Embryonic facial prominence (tissue), 1 donor: Measurements from ENCODE around the gene DNAJB7.
A peak's percentile ranks its signal among the peaks of the same experiment; 100 is the strongest.
"Not testable (repeated sequence)": the region's sequence is repeated elsewhere in the genome, so short reads cannot be mapped to it uniquely, and the experiment has no call there.

Experiments
- DNase-seq: peaks from one replicate; pipeline ENCODE4 v3.0.0-alpha.2; 2016; ENCODE audit errors: extremely low spot score

DNAJB7 gene

GRCh38 chr22:40862013-40862412, at the start of gene DNAJB7:
Gene DNAJB7, minus strand, starts transcription at chr22:40862113. Its CDS starts 119 bp downstream, at chr22:40861994.
- no peak for DNase-seq

- DNase-seq = no peak
Observed at GRCh38 chr22:40908895-40909294, 47.0 kb upstream of the DNAJB7 start.

- no peak for DNase-seq
Observed at GRCh38 chr22:40904101-40904500, 42.2 kb upstream of the DNAJB7 start.

- no peak for DNase-seq
Observed at GRCh38 chr22:40898850-40899357, 37.0 kb upstream of the DNAJB7 start.

- no peak for DNase-seq
Observed at GRCh38 chr22:40894417-40894816, 32.5 kb upstream of the DNAJB7 start.

GRCh38 chr22:40890881-40891280, 29.0 kb upstream of the DNAJB7 start:
- DNase-seq = no peak

GRCh38 chr22:40889116-40889515, 27.2 kb upstream of the DNAJB7 start:
- DNase-seq = no peak

GRCh38 chr22:40878922-40879321, 17.0 kb upstream of the DNAJB7 start:
- no peak for DNase-seq

- no peak for DNase-seq
Observed at GRCh38 chr22:40877488-40877887, 15.6 kb upstream of the DNAJB7 start.

- DNase-seq = no peak
Observed at GRCh38 chr22:40876907-40877306, 15.0 kb upstream of the DNAJB7 start.

GRCh38 chr22:40875111-40875510, 13.2 kb upstream of the DNAJB7 start:
- DNase-seq = no peak

GRCh38 chr22:40874016-40874415, 12.1 kb upstream of the DNAJB7 start:
- no peak for DNase-seq

GRCh38 chr22:40868379-40868778, 6.5 kb upstream of the DNAJB7 start:
- not testable (repeated sequence) for DNase-seq

- DNase-seq = no peak
Observed at GRCh38 chr22:40867109-40867508, 5.2 kb upstream of the DNAJB7 start.

- DNase-seq = no peak
Observed at GRCh38 chr22:40862537-40862936, 624 bp upstream of the DNAJB7 start.

- DNase-seq = no peak
Observed at GRCh38 chr22:40857309-40857855, 4.5 kb downstream of the DNAJB7 start.

GRCh38 chr22:40856513-40857308, 5.2 kb downstream of the DNAJB7 start, which contains the start of the genes ST13 and XPNPEP3:
Gene ST13, minus strand, starts transcription at chr22:40856639. Its CDS starts 99 bp downstream, at chr22:40856540.
Gene XPNPEP3, plus strand, starts transcription at chr22:40857148. Its CDS starts 34 bp downstream, at chr22:40857182.
- peak; percentile 96 for DNase-seq

GRCh38 chr22:40855979-40856512, 5.9 kb downstream of the DNAJB7 start:
- no peak for DNase-seq

- no peak for DNase-seq
Observed at GRCh38 chr22:40855071-40855978, 6.6 kb downstream of the DNAJB7 start.

- no peak for DNase-seq
Observed at GRCh38 chr22:40853961-40854360, 8.0 kb downstream of the DNAJB7 start.

GRCh38 chr22:40853333-40853732, 8.6 kb downstream of the DNAJB7 start:
- no peak for DNase-seq

GRCh38 chr22:40845816-40846215, 16.1 kb downstream of the DNAJB7 start:
- DNase-seq = not testable (repeated sequence)
